Measurements from ENCODE around the gene IQGAP2. TPM values are rescaled to one million over a fixed set of nuclear protein-coding genes. Genes with fewer than 3 reads are reported as not detected.

Gene IQGAP2
- total RNA-seq, 4 donors from 2014 or later, result 46.8 to 121 (median 97.0) TPM

DNA sequence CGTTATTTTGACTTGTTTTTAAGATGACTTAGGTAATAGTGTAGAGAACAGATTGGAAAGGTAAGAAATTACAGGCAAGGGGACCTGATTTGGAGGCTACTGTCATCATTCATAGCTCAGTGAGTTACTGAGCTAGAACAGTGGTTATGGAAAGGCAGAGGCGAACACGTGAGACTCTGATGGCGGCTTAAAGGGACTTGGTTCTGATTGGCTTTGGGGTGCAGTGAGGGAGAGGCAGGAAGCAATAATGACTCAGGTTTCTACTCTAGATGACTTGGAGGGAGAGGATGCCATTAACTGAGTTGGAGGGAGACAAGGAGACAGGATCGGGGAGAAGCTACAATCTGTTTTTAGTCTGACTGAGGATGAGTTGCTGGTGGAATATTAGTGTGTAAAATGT, 217.1 kb downstream of the IQGAP2 start:
- in situ Hi-C loops (cut with MboI; ENCODE audit: low pct_ligation_motif_present in 1 of 4, low pct_unique_long_range_greater_than_20kb in 1 of 4, low sequenced_read_pairs in 3 of 4), result loop anchor here in 1 of 4 donors (25.0 kb wide), 1 partner anchor 392 kb away; no protein-coding TSS in a partner anchor

GRCh38 chr5:76622076-76622475, 219.0 kb downstream of the IQGAP2 start:
- H3K4me3 ChIP-seq, result no peak overlapping the region
- in situ Hi-C loops (cut with MboI; ENCODE audit: low pct_ligation_motif_present in 1 of 4, low pct_unique_long_range_greater_than_20kb in 1 of 4, low sequenced_read_pairs in 3 of 4) (loop anchor here in 1 of 4 donors (25.0 kb wide), 1 partner anchor 390 kb away; no protein-coding TSS in a partner anchor), intact Hi-C loops (cut with DNase I; ENCODE audit: low total_unique reads) (no loop called here)
- H3K9me3 ChIP-seq, result no peaks in the 10 kb centered on the region
- H3K4me1 ChIP-seq, result no peaks in the 10 kb centered on the region
- WGBS, 2 donors (ENCODE audit: low coverage in 1 of 2), result 85 to 86% methylated on average over 5 of the region's 5 CpGs
- TF ChIP-seq CTCF (IDR thresholded peaks at IDR 0.05), result no peak
- no peak for TF ChIP-seq EP300 (IDR thresholded peaks at IDR 0.05; ENCODE audit: low read depth)
- no peak for TF ChIP-seq POLR2A (IDR thresholded peaks at IDR 0.05)
- TF ChIP-seq POLR2AphosphoS5 (IDR thresholded peaks at IDR 0.05), result no peak
- H3K27me3 ChIP-seq, result no peaks in the 10 kb centered on the region
- peak overlapping the region in 1 of 4 donors; percentile 32 for H3K27ac ChIP-seq
- DNase-seq, result no peak
- H3K36me3 ChIP-seq, result no peaks in the 10 kb centered on the region

More for the DNA sequence above, 217.1 kb downstream of the IQGAP2 start:
- Histone ChIP-seq H3K9me3 (no peaks in the 10 kb centered on the region), H3K27ac (no peak overlapping the region), H3K4me1 (no peaks in the 10 kb centered on the region), H3K36me3 (no peaks in the 10 kb centered on the region), H3K4me3 (no peak overlapping the region), H3K27me3 (no peaks in the 10 kb centered on the region)
- TF ChIP-seq POLR2A (IDR thresholded peaks at IDR 0.05) (no peak), EP300 (IDR thresholded peaks at IDR 0.05; ENCODE audit: low read depth) (no peak), POLR2AphosphoS5 (IDR thresholded peaks at IDR 0.05) (no peak), CTCF (IDR thresholded peaks at IDR 0.05) (no peak)
- intact Hi-C loops (cut with DNase I; ENCODE audit: low total_unique reads), result no loop called here
- DNase-seq, result no peak
- 94 to 100% methylated on average over 2 to 5 of the region's 5 CpGs for WGBS, 2 donors (ENCODE audit: low coverage in 1 of 2)

- peak within 1 kb of the TSS in 3 of 4 donors; percentile 13 to 32 (median 30) for H3K27ac ChIP-seq
- intact Hi-C loops (cut with DNase I; ENCODE audit: low total_unique reads), result no loop called here
- no peak for DNase-seq
- WGBS, 2 donors (ENCODE audit: low coverage in 1 of 2), result 40 to 53% methylated on average over 1 to 7 of the region's 7 CpGs
- no peak for TF ChIP-seq POLR2AphosphoS5 (IDR thresholded peaks at IDR 0.05)
- no peaks in the 10 kb centered on the region for H3K36me3 ChIP-seq
- in situ Hi-C loops (cut with MboI; ENCODE audit: low pct_ligation_motif_present in 1 of 4, low pct_unique_long_range_greater_than_20kb in 1 of 4, low sequenced_read_pairs in 3 of 4), result loop anchor here in 1 of 4 donors (25.0 kb wide), 1 partner anchor 389 kb away; no protein-coding TSS in a partner anchor
- H3K4me3 ChIP-seq, result no peak within 1 kb of the TSS
- no peaks in the 10 kb centered on the region for H3K4me1 ChIP-seq
- no peaks in the 10 kb centered on the region for H3K27me3 ChIP-seq
- no peaks in the 10 kb centered on the region for H3K9me3 ChIP-seq
Measured at GRCh38 chr5:76622973-76623596, 220.0 kb downstream of the IQGAP2 start, which contains the start of gene F2RL2. TSS of gene F2RL2 (minus strand) at chr5:76623403. CDS start at chr5:76623230, 173 bp downstream.

GRCh38 chr5:76625087-76625815, 222.2 kb downstream of the IQGAP2 start:
- 56 to 67% methylated on average over 7 to 8 of the region's 8 CpGs for WGBS, 2 donors (ENCODE audit: low coverage in 1 of 2)
- DNase-seq, result no peak
- no peaks in the 10 kb centered on the region for H3K4me1 ChIP-seq
- H3K27me3 ChIP-seq, result no peaks in the 10 kb centered on the region
- TF ChIP-seq POLR2AphosphoS5 (IDR thresholded peaks at IDR 0.05), result no peak
- no peak for TF ChIP-seq POLR2A (IDR thresholded peaks at IDR 0.05)
- no peak for TF ChIP-seq EP300 (IDR thresholded peaks at IDR 0.05; ENCODE audit: low read depth)
- TF ChIP-seq CTCF (IDR thresholded peaks at IDR 0.05), result no peak
- no peak overlapping the region for H3K4me3 ChIP-seq
- peak overlapping the region in 1 of 4 donors; percentile 21 for H3K27ac ChIP-seq
- in situ Hi-C loops (cut with MboI; ENCODE audit: low pct_ligation_motif_present in 1 of 4, low pct_unique_long_range_greater_than_20kb in 1 of 4, low sequenced_read_pairs in 3 of 4) (no loop called here), intact Hi-C loops (cut with DNase I; ENCODE audit: low total_unique reads) (no loop called here)
- no peaks in the 10 kb centered on the region for H3K9me3 ChIP-seq
- no peaks in the 10 kb centered on the region for H3K36me3 ChIP-seq

Data from transverse colon (tissue), 4 donors.